ENCODE measurements around the gene TTLL5.

Gene TTLL5

GRCh38 chr14:75831455-75831854 is 170.4 kb downstream of the TTLL5 start:
- Histone ChIP-seq H4K8ac (ENCODE audit: low read depth, low read length) (no peak overlapping the region), H3K4ac (ENCODE audit: low read length) (no peak overlapping the region), H3K27ac (replicated peaks; ENCODE audit: low read length) (no peak overlapping the region), H2BK12ac (ENCODE audit: low read length) (no peak overlapping the region), H2AFZ (ENCODE audit: low read length) (no peak overlapping the region), H2BK120ac (ENCODE audit: low read depth, low read length) (no peak overlapping the region), H3K36me3 (replicated peaks in 1 of 2; ENCODE audit: control insufficient read depth in 2 of 2, insufficient read depth in 2 of 2, low read length in 2 of 2) (peaks cover 0 to 39% of the 10 kb centered on the region in 2 donors), H2BK5ac (ENCODE audit: low read length) (no peak overlapping the region), H3K4me3 (ENCODE audit: low read length in 2 of 2) (no peak overlapping the region), H3K79me1 (ENCODE audit: low read depth, low read length) (no peaks in the 10 kb centered on the region), H2BK15ac (ENCODE audit: low read length) (no peak overlapping the region), H4K91ac (ENCODE audit: low read depth, low read length, poor library complexity) (no peak overlapping the region), H3K4me1 (ENCODE audit: control insufficient read depth in 2 of 2, insufficient read depth in 1 of 2, low read depth in 1 of 2, low read length in 2 of 2) (no peaks in the 10 kb centered on the region), H2AK5ac (ENCODE audit: low read depth, low read length) (no peak overlapping the region), H3K18ac (ENCODE audit: low read length) (no peak overlapping the region), H3K14ac (ENCODE audit: low read length) (no peak overlapping the region), H3K9ac (ENCODE audit: low read depth, low read length, poor library complexity) (no peak overlapping the region), H3K23ac (ENCODE audit: low read depth, low read length, poor library complexity) (no peak overlapping the region), H3K9me3 (replicated peaks in 1 of 2; ENCODE audit: control insufficient read depth in 2 of 2, insufficient read depth in 1 of 2, low read depth in 1 of 2, low read length in 2 of 2) (no peaks in the 10 kb centered on the region), H3K4me2 (ENCODE audit: insufficient read depth, low read length, poor library complexity, severe bottlenecking) (no peak overlapping the region), H3K27me3 (ENCODE audit: control insufficient read depth in 3 of 3, insufficient read depth in 3 of 3, low read depth in 1 of 3, low read length in 3 of 3) (no peaks in the 10 kb centered on the region)
- WGBS, 2 donors (ENCODE audit: extremely low coverage in 2 of 2, insufficient read length in 2 of 2, insufficient replicate concordance in 1 of 2), result no CpG with 5 or more reads among the region's 5 CpGs
- DNase-seq (ENCODE audit: low spot score), result no peak

GRCh38 chr14:75831952-75832351 is 170.9 kb downstream of the TTLL5 start:
- H2BK5ac ChIP-seq (ENCODE audit: low read length), result no peak overlapping the region
- no peaks in the 10 kb centered on the region for H3K27me3 ChIP-seq (ENCODE audit: control insufficient read depth in 3 of 3, insufficient read depth in 3 of 3, low read depth in 1 of 3, low read length in 3 of 3)
- WGBS, 2 donors (ENCODE audit: extremely low coverage in 2 of 2, insufficient read length in 2 of 2, insufficient replicate concordance in 1 of 2), result no CpG with 5 or more reads among the region's 3 CpGs
- no peak overlapping the region for H2BK12ac ChIP-seq (ENCODE audit: low read length)
- no peak overlapping the region for H3K4ac ChIP-seq (ENCODE audit: low read length)
- no peak overlapping the region for H4K91ac ChIP-seq (ENCODE audit: low read depth, low read length, poor library complexity)
- H3K36me3 ChIP-seq (replicated peaks in 1 of 2; ENCODE audit: control insufficient read depth in 2 of 2, insufficient read depth in 2 of 2, low read length in 2 of 2), result peaks cover under 1 to 42% of the 10 kb centered on the region in 2 donors
- H3K14ac ChIP-seq (ENCODE audit: low read length), result no peak overlapping the region
- no peak overlapping the region for H3K4me3 ChIP-seq (ENCODE audit: low read length in 2 of 2)
- H2BK15ac ChIP-seq (ENCODE audit: low read length), result no peak overlapping the region
- H3K23ac ChIP-seq (ENCODE audit: low read depth, low read length, poor library complexity), result no peak overlapping the region
- no peak overlapping the region for H2BK120ac ChIP-seq (ENCODE audit: low read depth, low read length)
- no peaks in the 10 kb centered on the region for H3K4me1 ChIP-seq (ENCODE audit: control insufficient read depth in 2 of 2, insufficient read depth in 1 of 2, low read depth in 1 of 2, low read length in 2 of 2)
- H3K4me2 ChIP-seq (ENCODE audit: insufficient read depth, low read length, poor library complexity, severe bottlenecking), result no peak overlapping the region
- no peak for DNase-seq (ENCODE audit: low spot score)
- no peak overlapping the region for H2AFZ ChIP-seq (ENCODE audit: low read length)
- H2AK5ac ChIP-seq (ENCODE audit: low read depth, low read length), result no peak overlapping the region
- H4K8ac ChIP-seq (ENCODE audit: low read depth, low read length), result no peak overlapping the region
- no peak overlapping the region for H3K18ac ChIP-seq (ENCODE audit: low read length)
- H3K79me1 ChIP-seq (ENCODE audit: low read depth, low read length), result no peaks in the 10 kb centered on the region
- H3K9ac ChIP-seq (ENCODE audit: low read depth, low read length, poor library complexity), result no peak overlapping the region
- H3K27ac ChIP-seq (replicated peaks; ENCODE audit: low read length), result no peak overlapping the region
- H3K9me3 ChIP-seq (replicated peaks in 1 of 2; ENCODE audit: control insufficient read depth in 2 of 2, insufficient read depth in 1 of 2, low read depth in 1 of 2, low read length in 2 of 2), result no peaks in the 10 kb centered on the region

DNA sequence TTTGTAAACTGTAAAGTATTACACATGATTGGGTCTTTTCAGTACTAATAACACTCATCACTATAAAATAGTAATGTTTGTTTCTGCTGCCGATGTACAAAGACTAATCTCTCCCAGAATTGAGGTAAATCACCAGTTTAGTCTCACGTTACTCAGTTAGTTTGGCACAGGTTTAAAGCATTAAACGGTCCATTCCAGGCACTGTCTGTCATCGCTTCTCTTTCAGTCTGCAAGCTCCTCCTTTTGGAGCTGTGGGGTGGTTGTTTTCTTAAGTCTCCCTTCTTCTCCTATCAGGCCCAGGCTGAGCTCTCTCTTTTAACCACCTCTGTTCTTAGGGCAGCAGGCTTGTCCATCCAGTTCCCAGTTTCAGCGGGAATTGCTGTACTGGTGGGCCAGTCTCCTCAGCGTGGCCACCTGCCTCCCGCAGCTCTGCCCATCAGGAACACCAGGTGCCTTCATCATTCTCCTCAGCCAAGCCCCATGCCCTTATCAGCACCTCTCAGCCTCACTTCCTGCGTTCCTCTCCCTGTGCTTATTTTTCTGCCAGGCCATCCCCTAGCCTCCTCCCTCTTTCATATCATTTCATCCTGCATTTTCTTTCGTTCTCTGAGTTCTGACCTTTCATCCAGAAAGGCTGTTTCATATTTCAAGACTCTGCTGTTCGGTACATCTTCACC is 171.7 kb downstream of the TTLL5 start:
- Histone ChIP-seq H2BK5ac (ENCODE audit: low read length) (no peak overlapping the region), H3K4me2 (ENCODE audit: insufficient read depth, low read length, poor library complexity, severe bottlenecking) (no peak overlapping the region), H3K18ac (ENCODE audit: low read length) (no peak overlapping the region), H3K27me3 (ENCODE audit: control insufficient read depth in 3 of 3, insufficient read depth in 3 of 3, low read depth in 1 of 3, low read length in 3 of 3) (no peaks in the 10 kb centered on the region), H4K91ac (ENCODE audit: low read depth, low read length, poor library complexity) (no peak overlapping the region), H3K14ac (ENCODE audit: low read length) (no peak overlapping the region), H3K36me3 (replicated peaks in 1 of 2; ENCODE audit: control insufficient read depth in 2 of 2, insufficient read depth in 2 of 2, low read length in 2 of 2) (peaks cover 2 to 46% of the 10 kb centered on the region in 2 donors), H4K8ac (ENCODE audit: low read depth, low read length) (no peak overlapping the region), H2BK120ac (ENCODE audit: low read depth, low read length) (no peak overlapping the region), H2BK12ac (ENCODE audit: low read length) (no peak overlapping the region), H3K27ac (replicated peaks; ENCODE audit: low read length) (no peak overlapping the region), H2AK5ac (ENCODE audit: low read depth, low read length) (no peak overlapping the region), H3K4ac (ENCODE audit: low read length) (no peak overlapping the region), H3K4me1 (ENCODE audit: control insufficient read depth in 2 of 2, insufficient read depth in 1 of 2, low read depth in 1 of 2, low read length in 2 of 2) (no peaks in the 10 kb centered on the region), H3K4me3 (ENCODE audit: low read length in 2 of 2) (no peak overlapping the region), H2AFZ (ENCODE audit: low read length) (no peak overlapping the region), H2BK15ac (ENCODE audit: low read length) (no peak overlapping the region), H3K23ac (ENCODE audit: low read depth, low read length, poor library complexity) (no peak overlapping the region), H3K9me3 (replicated peaks in 1 of 2; ENCODE audit: control insufficient read depth in 2 of 2, insufficient read depth in 1 of 2, low read depth in 1 of 2, low read length in 2 of 2) (no peaks in the 10 kb centered on the region), H3K79me1 (ENCODE audit: low read depth, low read length) (no peaks in the 10 kb centered on the region), H3K9ac (ENCODE audit: low read depth, low read length, poor library complexity) (no peak overlapping the region)
- no CpG with 5 or more reads among the region's 10 CpGs for WGBS, 2 donors (ENCODE audit: extremely low coverage in 2 of 2, insufficient read length in 2 of 2, insufficient replicate concordance in 1 of 2)
- DNase-seq (ENCODE audit: low spot score), result no peak

DNA sequence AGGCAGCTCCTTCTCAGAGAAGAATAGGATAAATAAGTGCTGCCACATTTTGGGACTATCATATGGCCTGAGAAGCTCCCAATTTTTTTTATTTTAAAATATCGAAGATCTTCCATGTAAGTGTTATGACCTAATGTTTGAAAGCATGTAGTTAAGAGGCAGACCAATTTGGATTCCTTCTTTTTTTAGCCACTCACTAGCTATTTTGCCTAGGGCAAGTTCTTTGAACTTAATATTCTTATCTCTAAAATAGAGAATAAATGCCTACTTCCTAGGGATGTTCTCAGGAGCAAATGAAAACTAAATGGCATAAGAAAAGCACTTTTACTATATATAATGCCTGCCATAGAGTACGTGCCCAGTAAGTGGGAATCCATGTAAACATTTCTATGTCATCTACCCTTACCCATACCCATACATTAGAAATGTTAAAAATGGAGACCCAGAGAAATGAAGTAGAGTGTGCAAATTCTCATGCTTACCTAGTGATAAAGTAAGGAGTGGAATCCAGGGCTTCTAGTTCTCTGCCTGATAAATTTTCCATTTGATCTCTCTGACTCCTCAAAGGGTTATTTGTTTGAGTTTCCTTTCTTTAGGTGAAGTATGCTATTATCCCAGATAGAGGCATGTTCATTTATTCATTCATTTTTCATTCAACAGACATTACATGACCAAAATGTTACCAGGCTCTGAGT is 172.4 kb downstream of the TTLL5 start:
- Histone ChIP-seq H2BK15ac (ENCODE audit: low read length) (no peak overlapping the region), H3K4me3 (ENCODE audit: low read length in 2 of 2) (no peak overlapping the region), H3K4me2 (ENCODE audit: insufficient read depth, low read length, poor library complexity, severe bottlenecking) (no peak overlapping the region), H2AK5ac (ENCODE audit: low read depth, low read length) (no peak overlapping the region), H3K4me1 (ENCODE audit: control insufficient read depth in 2 of 2, insufficient read depth in 1 of 2, low read depth in 1 of 2, low read length in 2 of 2) (no peaks in the 10 kb centered on the region), H3K27me3 (ENCODE audit: control insufficient read depth in 3 of 3, insufficient read depth in 3 of 3, low read depth in 1 of 3, low read length in 3 of 3) (no peaks in the 10 kb centered on the region), H4K91ac (ENCODE audit: low read depth, low read length, poor library complexity) (no peak overlapping the region), H4K8ac (ENCODE audit: low read depth, low read length) (no peak overlapping the region), H3K79me1 (ENCODE audit: low read depth, low read length) (no peaks in the 10 kb centered on the region), H3K4ac (ENCODE audit: low read length) (no peak overlapping the region), H3K9ac (ENCODE audit: low read depth, low read length, poor library complexity) (no peak overlapping the region), H3K18ac (ENCODE audit: low read length) (no peak overlapping the region), H3K36me3 (replicated peaks in 1 of 2; ENCODE audit: control insufficient read depth in 2 of 2, insufficient read depth in 2 of 2, low read length in 2 of 2) (peaks cover 2 to 45% of the 10 kb centered on the region in 2 donors), H2AFZ (ENCODE audit: low read length) (no peak overlapping the region), H2BK120ac (ENCODE audit: low read depth, low read length) (no peak overlapping the region), H3K9me3 (replicated peaks in 1 of 2; ENCODE audit: control insufficient read depth in 2 of 2, insufficient read depth in 1 of 2, low read depth in 1 of 2, low read length in 2 of 2) (no peaks in the 10 kb centered on the region), H2BK5ac (ENCODE audit: low read length) (no peak overlapping the region), H2BK12ac (ENCODE audit: low read length) (no peak overlapping the region), H3K14ac (ENCODE audit: low read length) (no peak overlapping the region), H3K27ac (replicated peaks; ENCODE audit: low read length) (no peak overlapping the region), H3K23ac (ENCODE audit: low read depth, low read length, poor library complexity) (no peak overlapping the region)
- no CpG with 5 or more reads among the region's 2 CpGs for WGBS, 2 donors (ENCODE audit: extremely low coverage in 2 of 2, insufficient read length in 2 of 2, insufficient replicate concordance in 1 of 2)
- no peak for DNase-seq (ENCODE audit: low spot score)

Data from neuronal stem cell (in vitro differentiated cells).